ENCODE results near the gene PDE8A. TPM values are rescaled to one million over a fixed set of nuclear protein-coding genes. Genes with fewer than 3 reads are reported as not detected.

The PDE8A gene
- total and polyA plus RNA-seq, 2 of the 13 experiments (the other 11 are each of a cell fraction or from before 2014, with no cell fraction given): 26.3 to 48.5 TPM

DNA sequence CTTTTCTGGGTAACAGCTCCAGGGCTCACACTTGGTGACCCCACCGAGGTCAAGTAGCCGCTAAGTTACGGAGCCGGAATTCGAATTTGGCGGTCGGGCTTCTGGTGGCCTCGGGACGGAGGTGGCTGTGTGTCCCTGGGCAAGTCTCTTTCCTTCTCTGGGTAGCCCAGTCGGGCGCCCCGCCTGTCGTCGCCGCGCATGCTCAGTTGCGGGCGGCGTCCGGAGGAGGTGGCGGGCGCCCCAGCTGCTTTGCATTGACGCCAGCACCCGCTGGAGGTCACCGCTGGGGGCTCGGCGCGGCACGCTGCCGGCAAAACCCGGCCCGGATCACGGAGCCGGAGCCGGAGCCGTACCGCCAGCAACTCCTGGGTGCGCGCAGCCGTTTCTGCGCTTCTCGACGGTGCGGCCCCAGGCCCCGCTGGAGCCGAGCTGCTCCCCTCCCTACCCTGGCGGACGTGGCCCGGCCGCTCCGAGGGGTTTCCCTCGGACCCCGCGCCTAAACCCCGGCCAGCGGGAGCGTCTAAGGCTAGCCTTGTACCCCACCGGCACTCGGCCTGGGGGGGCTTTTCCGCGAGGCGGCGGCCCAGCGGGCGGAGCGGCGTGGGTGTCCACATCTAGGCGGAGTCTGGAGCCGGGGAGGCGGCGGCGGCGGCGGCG is 474 bp upstream of the PDE8A start (continued):
- no peak for TF ChIP-seq CHCHD3 (CRISPR knock-in tag; IDR thresholded peaks at IDR 0.05)
- TF ChIP-seq STAT5B (CRISPR knock-in tag; IDR thresholded peaks at IDR 0.05): 0 out of 2 replicates have a peak, but pooled peaks have one; percentile 13
- TF ChIP-seq, protein P1, sequence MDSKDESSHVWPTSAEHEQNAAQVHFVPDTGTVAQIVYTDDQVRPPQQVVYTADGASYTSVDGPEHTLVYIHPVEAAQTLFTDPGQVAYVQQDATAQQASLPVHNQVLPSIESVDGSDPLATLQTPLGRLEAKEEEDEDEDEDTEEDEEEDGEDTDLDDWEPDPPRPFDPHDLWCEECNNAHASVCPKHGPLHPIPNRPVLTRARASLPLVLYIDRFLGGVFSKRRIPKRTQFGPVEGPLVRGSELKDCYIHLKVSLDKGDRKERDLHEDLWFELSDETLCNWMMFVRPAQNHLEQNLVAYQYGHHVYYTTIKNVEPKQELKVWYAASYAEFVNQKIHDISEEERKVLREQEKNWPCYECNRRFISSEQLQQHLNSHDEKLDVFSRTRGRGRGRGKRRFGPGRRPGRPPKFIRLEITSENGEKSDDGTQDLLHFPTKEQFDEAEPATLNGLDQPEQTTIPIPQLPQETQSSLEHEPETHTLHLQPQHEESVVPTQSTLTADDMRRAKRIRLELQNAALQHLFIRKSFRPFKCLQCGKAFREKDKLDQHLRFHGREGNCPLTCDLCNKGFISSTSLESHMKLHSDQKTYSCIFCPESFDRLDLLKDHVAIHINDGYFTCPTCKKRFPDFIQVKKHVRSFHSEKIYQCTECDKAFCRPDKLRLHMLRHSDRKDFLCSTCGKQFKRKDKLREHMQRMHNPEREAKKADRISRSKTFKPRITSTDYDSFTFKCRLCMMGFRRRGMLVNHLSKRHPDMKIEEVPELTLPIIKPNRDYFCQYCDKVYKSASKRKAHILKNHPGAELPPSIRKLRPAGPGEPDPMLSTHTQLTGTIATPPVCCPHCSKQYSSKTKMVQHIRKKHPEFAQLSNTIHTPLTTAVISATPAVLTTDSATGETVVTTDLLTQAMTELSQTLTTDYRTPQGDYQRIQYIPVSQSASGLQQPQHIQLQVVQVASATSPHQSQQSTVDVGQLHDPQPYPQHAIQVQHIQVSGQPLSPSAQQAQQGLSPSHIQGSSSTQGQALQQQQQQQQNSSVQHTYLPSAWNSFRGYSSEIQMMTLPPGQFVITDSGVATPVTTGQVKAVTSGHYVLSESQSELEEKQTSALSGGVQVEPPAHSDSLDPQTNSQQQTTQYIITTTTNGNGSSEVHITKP (CRISPR knock-in tag; IDR thresholded peaks at IDR 0.05; ENCODE audit: low read depth): peak; percentile 47; the same call in 1 of the 2 replicates
- no peak for TF ChIP-seq ZNF512 (CRISPR knock-in tag; IDR thresholded peaks at IDR 0.05)
- TF ChIP-seq SIX4 (CRISPR knock-in tag; IDR thresholded peaks at IDR 0.05): no peak
- TF ChIP-seq ZFP90 (CRISPR knock-in tag; IDR thresholded peaks at IDR 0.05; ENCODE audit: borderline replicate concordance): peak; percentile 75
- TF ChIP-seq ZNF234 (CRISPR knock-in tag; conservative IDR thresholded peaks at IDR 0.05): peak; percentile 89
- TF ChIP-seq, protein P2, sequence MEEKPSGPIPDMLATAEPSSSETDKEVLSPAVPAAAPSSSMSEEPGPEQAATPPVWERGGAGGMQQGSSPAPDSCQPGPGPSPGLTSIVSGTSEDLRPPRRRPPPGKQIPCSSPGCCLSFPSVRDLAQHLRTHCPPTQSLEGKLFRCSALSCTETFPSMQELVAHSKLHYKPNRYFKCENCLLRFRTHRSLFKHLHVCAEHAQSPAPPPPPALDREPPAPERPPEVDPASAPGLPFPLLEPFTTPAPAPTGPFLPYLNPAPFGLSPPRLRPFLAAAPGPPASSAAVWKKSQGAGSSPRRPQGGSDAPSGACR (CRISPR knock-in tag; IDR thresholded peaks at IDR 0.05): peak; percentile 95; the same call in 1 of the 2 replicates
- TF ChIP-seq, protein P3, sequence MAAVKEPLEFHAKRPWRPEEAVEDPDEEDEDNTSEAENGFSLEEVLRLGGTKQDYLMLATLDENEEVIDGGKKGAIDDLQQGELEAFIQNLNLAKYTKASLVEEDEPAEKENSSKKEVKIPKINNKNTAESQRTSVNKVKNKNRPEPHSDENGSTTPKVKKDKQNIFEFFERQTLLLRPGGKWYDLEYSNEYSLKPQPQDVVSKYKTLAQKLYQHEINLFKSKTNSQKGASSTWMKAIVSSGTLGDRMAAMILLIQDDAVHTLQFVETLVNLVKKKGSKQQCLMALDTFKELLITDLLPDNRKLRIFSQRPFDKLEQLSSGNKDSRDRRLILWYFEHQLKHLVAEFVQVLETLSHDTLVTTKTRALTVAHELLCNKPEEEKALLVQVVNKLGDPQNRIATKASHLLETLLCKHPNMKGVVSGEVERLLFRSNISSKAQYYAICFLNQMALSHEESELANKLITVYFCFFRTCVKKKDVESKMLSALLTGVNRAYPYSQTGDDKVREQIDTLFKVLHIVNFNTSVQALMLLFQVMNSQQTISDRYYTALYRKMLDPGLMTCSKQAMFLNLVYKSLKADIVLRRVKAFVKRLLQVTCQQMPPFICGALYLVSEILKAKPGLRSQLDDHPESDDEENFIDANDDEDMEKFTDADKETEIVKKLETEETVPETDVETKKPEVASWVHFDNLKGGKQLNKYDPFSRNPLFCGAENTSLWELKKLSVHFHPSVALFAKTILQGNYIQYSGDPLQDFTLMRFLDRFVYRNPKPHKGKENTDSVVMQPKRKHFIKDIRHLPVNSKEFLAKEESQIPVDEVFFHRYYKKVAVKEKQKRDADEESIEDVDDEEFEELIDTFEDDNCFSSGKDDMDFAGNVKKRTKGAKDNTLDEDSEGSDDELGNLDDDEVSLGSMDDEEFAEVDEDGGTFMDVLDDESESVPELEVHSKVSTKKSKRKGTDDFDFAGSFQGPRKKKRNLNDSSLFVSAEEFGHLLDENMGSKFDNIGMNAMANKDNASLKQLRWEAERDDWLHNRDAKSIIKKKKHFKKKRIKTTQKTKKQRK (IDR thresholded peaks at IDR 0.05; ENCODE audit: low read length): no peak
- TF ChIP-seq, protein P4, sequence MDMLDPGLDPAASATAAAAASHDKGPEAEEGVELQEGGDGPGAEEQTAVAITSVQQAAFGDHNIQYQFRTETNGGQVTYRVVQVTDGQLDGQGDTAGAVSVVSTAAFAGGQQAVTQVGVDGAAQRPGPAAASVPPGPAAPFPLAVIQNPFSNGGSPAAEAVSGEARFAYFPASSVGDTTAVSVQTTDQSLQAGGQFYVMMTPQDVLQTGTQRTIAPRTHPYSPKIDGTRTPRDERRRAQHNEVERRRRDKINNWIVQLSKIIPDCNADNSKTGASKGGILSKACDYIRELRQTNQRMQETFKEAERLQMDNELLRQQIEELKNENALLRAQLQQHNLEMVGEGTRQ (IDR thresholded peaks at IDR 0.05; ENCODE audit: low read depth, low read length): no peak
- TF ChIP-seq, protein P4 (CRISPR knock-in tag; IDR thresholded peaks at IDR 0.05; ENCODE audit: borderline replicate concordance): no peak
- TF ChIP-seq EED (CRISPR knock-in tag; IDR thresholded peaks at IDR 0.05): no peak
- TF ChIP-seq, protein P5, sequence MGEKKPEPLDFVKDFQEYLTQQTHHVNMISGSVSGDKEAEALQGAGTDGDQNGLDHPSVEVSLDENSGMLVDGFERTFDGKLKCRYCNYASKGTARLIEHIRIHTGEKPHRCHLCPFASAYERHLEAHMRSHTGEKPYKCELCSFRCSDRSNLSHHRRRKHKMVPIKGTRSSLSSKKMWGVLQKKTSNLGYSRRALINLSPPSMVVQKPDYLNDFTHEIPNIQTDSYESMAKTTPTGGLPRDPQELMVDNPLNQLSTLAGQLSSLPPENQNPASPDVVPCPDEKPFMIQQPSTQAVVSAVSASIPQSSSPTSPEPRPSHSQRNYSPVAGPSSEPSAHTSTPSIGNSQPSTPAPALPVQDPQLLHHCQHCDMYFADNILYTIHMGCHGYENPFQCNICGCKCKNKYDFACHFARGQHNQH (CRISPR knock-in tag; IDR thresholded peaks at IDR 0.05): peak; percentile 29; the same call in 1 of the 2 replicates
